Ovary (tissue), 3 donors: ENCODE measurements around the gene ADORA3.

ENCODE experiments used
- POLR2A ChIP-seq: fragments of 450-650 bp; IDR thresholded peaks from one replicate; pipeline ENCODE4 v1.6.1; 2017; ENCODE audit warnings: antibody characterized with exemption, mild to moderate bottlenecking, moderate library complexity
- TF ChIP-seq, protein P1 (sequence below), 3 donors: fragments of 450-650 bp in 2 of 3; fragments of 200-600 bp in 1 of 3; IDR thresholded peaks; one replicate each; pipeline versions ENCODE4 v1.5.1 to v1.8.0; 2016 to 2022; ENCODE audit warnings: antibody characterized with exemption in 3 of 3, mild to moderate bottlenecking in 1 of 3
- donor health status: DM: no; HTN: no; CAD: no.

DNA sequence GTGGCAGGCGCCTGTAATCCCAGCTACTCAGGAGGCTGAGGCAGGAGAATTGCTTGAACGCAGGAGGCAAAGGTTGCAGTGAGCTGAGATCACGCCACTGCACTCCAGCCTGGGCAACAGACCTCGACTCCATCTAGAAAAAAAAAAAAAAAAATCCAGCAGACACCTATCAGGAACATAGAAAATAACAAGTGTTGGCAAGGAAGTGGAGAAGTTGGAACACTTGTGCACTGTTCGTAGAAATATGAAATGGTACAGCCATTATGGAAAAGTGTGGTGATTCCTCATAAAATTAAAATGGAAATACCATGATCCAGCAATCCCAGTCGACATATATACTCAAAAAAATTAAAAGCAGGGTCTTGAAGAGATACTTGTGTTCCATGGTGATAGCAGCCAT is 41.7 kb downstream of the ADORA3 start:
- TF ChIP-seq, protein P1, sequence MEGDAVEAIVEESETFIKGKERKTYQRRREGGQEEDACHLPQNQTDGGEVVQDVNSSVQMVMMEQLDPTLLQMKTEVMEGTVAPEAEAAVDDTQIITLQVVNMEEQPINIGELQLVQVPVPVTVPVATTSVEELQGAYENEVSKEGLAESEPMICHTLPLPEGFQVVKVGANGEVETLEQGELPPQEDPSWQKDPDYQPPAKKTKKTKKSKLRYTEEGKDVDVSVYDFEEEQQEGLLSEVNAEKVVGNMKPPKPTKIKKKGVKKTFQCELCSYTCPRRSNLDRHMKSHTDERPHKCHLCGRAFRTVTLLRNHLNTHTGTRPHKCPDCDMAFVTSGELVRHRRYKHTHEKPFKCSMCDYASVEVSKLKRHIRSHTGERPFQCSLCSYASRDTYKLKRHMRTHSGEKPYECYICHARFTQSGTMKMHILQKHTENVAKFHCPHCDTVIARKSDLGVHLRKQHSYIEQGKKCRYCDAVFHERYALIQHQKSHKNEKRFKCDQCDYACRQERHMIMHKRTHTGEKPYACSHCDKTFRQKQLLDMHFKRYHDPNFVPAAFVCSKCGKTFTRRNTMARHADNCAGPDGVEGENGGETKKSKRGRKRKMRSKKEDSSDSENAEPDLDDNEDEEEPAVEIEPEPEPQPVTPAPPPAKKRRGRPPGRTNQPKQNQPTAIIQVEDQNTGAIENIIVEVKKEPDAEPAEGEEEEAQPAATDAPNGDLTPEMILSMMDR (IDR thresholded peaks at IDR 0.05) = no peak
- TF ChIP-seq POLR2A = no peak
